IMR-90 (cell line): Measurements from ENCODE around the gene GOLGA3. TPM values are rescaled to one million over a fixed set of nuclear protein-coding genes. Genes with fewer than 3 reads are reported as not detected.

Experiments
- ATAC-seq: fragments of 200-7000 bp; cut with Tn5 transposase; 2 replicates; pipeline ENCODE4 v1.9.1; 2020; ENCODE audit warnings: low read depth, mild to moderate bottlenecking, moderate library complexity
- BruUV-seq: library from RNA; stranded (reverse); fragments of 400-500 nt; replicated peaks from 2 replicates; lab custom pipeline; 2021; lab: Mats Ljungman, UMichigan
- CTCF ChIA-PET: fragments of 300-600 bp; formaldehyde crosslinking; extraction: SDS; loops from one replicate; lab custom pipeline; 2021; ENCODE audit warnings: antibody characterized with exemption; lab: Yijun Ruan, JAX
- POLR2A ChIA-PET: fragments of 300-600 bp; sonication (Branson Sonifier 250); formaldehyde crosslinking; loops from one replicate; lab custom pipeline; 2022; ENCODE audit warnings: antibody characterized with exemption; ENCODE audit not compliant: unreplicated experiment; lab: Charles Lee
- DNase-seq: peaks from one replicate; pipeline ENCODE4 v3.0.0; 2013
- H2AFZ ChIP-seq: replicated peaks from 2 replicates; pipeline ENCODE3; 2013; ENCODE audit warnings: low read length, mild to moderate bottlenecking; ENCODE audit not compliant: poor library complexity
- H2AK5ac ChIP-seq: 2 replicates; pipeline ENCODE4 v1.6.1; 2013; ENCODE audit warnings: low read depth, low read length, inconsistent platforms
- H2AK9ac ChIP-seq: replicated peaks from 2 replicates; pipeline ENCODE3; 2013; ENCODE audit warnings: mild to moderate bottlenecking, low read depth, low read length, moderate library complexity; ENCODE audit not compliant: poor library complexity
- H2BK120ac ChIP-seq: 2 replicates; pipeline ENCODE4 v1.6.1; 2013; ENCODE audit warnings: low read depth, low read length, inconsistent platforms
- H2BK15ac ChIP-seq: 3 replicates; pipeline ENCODE4 v1.6.1; 2013; ENCODE audit warnings: low read depth, low read length, inconsistent platforms
- H2BK20ac ChIP-seq: 2 replicates; pipeline ENCODE4 v1.6.1; 2013; ENCODE audit warnings: low read depth, mild to moderate bottlenecking, inconsistent platforms, low read length, moderate library complexity
- H2BK5ac ChIP-seq: 2 replicates; pipeline ENCODE4 v1.6.1; 2013; ENCODE audit warnings: mild to moderate bottlenecking, low read depth, low read length, inconsistent platforms; ENCODE audit not compliant: poor library complexity, severe bottlenecking
- H3K14ac ChIP-seq: replicated peaks from 2 replicates; pipeline ENCODE4 v1.6.1; 2013; ENCODE audit warnings: low read depth, low read length, inconsistent platforms
- H3K18ac ChIP-seq: 2 replicates; pipeline ENCODE4 v1.6.1; 2013; ENCODE audit warnings: low read depth, low read length, control low read depth
- H3K23ac ChIP-seq: 2 replicates; pipeline ENCODE4 v1.6.1; 2013; ENCODE audit warnings: low read depth, low read length, inconsistent platforms
- H3K27ac ChIP-seq: 2 replicates; pipeline ENCODE4 v1.5.1; 2013; ENCODE audit warnings: mild to moderate bottlenecking, control low read depth, low read length; ENCODE audit not compliant: insufficient read depth
- H3K27me3 ChIP-seq: 2 replicates; pipeline ENCODE4 v1.6.1; 2013; ENCODE audit warnings: low read length; ENCODE audit not compliant: control insufficient read depth, insufficient read depth
- H3K36me3 ChIP-seq: 2 replicates; pipeline ENCODE4 v1.6.1; 2013; ENCODE audit warnings: low read length, mixed read lengths; ENCODE audit not compliant: control insufficient read depth, insufficient read depth
- H3K4ac ChIP-seq: 2 replicates; pipeline ENCODE4 v1.6.1; 2013; ENCODE audit warnings: low read depth, low read length, inconsistent platforms
- H3K4me1 ChIP-seq: 2 replicates; pipeline ENCODE4 v1.6.1; 2013; ENCODE audit warnings: low read length, mixed read lengths; ENCODE audit not compliant: control insufficient read depth, insufficient read depth
- H3K4me2 ChIP-seq: 2 replicates; pipeline ENCODE4 v1.6.1; 2013; ENCODE audit warnings: low read depth, mild to moderate bottlenecking, control low read depth, low read length, moderate library complexity
- H3K4me3 ChIP-seq: 2 replicates; pipeline ENCODE4 v1.5.1; 2013; ENCODE audit warnings: low read depth, mild to moderate bottlenecking, control low read depth, low read length, moderate library complexity; ENCODE audit not compliant: insufficient read depth
- H3K56ac ChIP-seq: 2 replicates; pipeline ENCODE4 v1.6.1; 2013; ENCODE audit warnings: low read length, inconsistent platforms; ENCODE audit not compliant: insufficient read depth; ENCODE audit errors: extremely low read depth
- H3K79me1 ChIP-seq, 2 experiments: 2 replicates each; pipeline ENCODE4 v1.6.1; 2013; ENCODE audit warnings: low read length in 2 of 2, inconsistent platforms in 1 of 2, low read depth in 1 of 2
- H3K9ac ChIP-seq: 2 replicates; pipeline ENCODE4 v1.6.1; 2013; ENCODE audit warnings: low read depth, low read length, control low read depth
- H3K9me1 ChIP-seq: 2 replicates; pipeline ENCODE4 v1.6.1; 2013; ENCODE audit warnings: low read length, inconsistent platforms; ENCODE audit not compliant: insufficient read depth
- H3K9me3 ChIP-seq: 2 replicates; pipeline ENCODE4 v1.6.1; 2013; ENCODE audit warnings: low read length; ENCODE audit not compliant: control insufficient read depth, insufficient read depth
- H4K20me1 ChIP-seq: 2 replicates; pipeline ENCODE4 v1.6.1; 2013; ENCODE audit warnings: low read length, inconsistent platforms; ENCODE audit not compliant: insufficient read depth
- H4K5ac ChIP-seq: 2 replicates; pipeline ENCODE4 v1.6.1; 2013; ENCODE audit warnings: mild to moderate bottlenecking, low read depth, low read length, control low read depth
- H4K8ac ChIP-seq, 2 experiments: 2 replicates each; pipeline ENCODE4 v1.6.1; 2013; ENCODE audit warnings: low read depth in 2 of 2, low read length in 2 of 2, control low read depth in 1 of 2, inconsistent platforms in 1 of 2
- H4K91ac ChIP-seq: 2 replicates; pipeline ENCODE4 v1.6.1; 2013; ENCODE audit warnings: low read depth, low read length, inconsistent platforms; ENCODE audit not compliant: insufficient read depth
- CEBPB ChIP-seq: IDR thresholded peaks from 2 replicates; pipeline ENCODE4 v1.6.1; 2012; ENCODE audit warnings: low read depth, low read length, improper control_type of control experiment
- FOS ChIP-seq: fragments of 150-350 bp; IDR thresholded peaks from 2 replicates; pipeline ENCODE4 v1.6.1; 2016; ENCODE audit warnings: low read depth, low read length
- MAZ ChIP-seq: IDR thresholded peaks from 2 replicates; pipeline ENCODE4 v1.6.1; 2012; ENCODE audit warnings: low read depth, mild to moderate bottlenecking, low read length, improper control_type of control experiment, moderate library complexity, borderline replicate concordance
- NFE2L2 ChIP-seq: fragments of 150-350 bp; IDR thresholded peaks from 2 replicates; pipeline ENCODE4 v1.6.1; 2016; ENCODE audit warnings: low read depth, mild to moderate bottlenecking, low read length
- RCOR1 ChIP-seq: IDR thresholded peaks from 2 replicates; pipeline ENCODE4 v1.6.1; 2012; ENCODE audit warnings: mild to moderate bottlenecking, low read length, improper control_type of control experiment; ENCODE audit not compliant: insufficient replicate concordance
- RFX5 ChIP-seq: IDR thresholded peaks from 2 replicates; pipeline ENCODE4 v1.8.0; 2012; ENCODE audit warnings: low read depth, mild to moderate bottlenecking, low read length, moderate library complexity
- SMC3 ChIP-seq: fragments of 150-350 bp; IDR thresholded peaks from 2 replicates; pipeline ENCODE4 v1.6.1; 2016; ENCODE audit warnings: low read depth, mild to moderate bottlenecking, antibody characterized with exemption, low read length, moderate library complexity
- WGBS, 2 experiments: methylation state at CpG; one replicate each; pipeline versions ENCODE4 v1.1.5 to v1.1.7; 2013; ENCODE audit warnings: missing lambda C conversion rate in 2 of 2; ENCODE audit not compliant: insufficient read length in 1 of 2; ENCODE audit errors: extremely low coverage in 2 of 2; 5-methylcytosine and 5-hydroxymethylcytosine counted together
- dilution Hi-C: fragments of 300-500 bp; cut with HindIII; formaldehyde crosslinking; loops from one replicate; pipeline ENCODE4 v1.14.3; 2018; ENCODE audit warnings: low sequenced_read_pairs; ENCODE audit not compliant: unreplicated experiment
- in situ Hi-C: fragments of 300-500 bp; cut with MboI; formaldehyde crosslinking; loops from 3 replicates; pipeline ENCODE4 v1.14.3; 2019; ENCODE audit warnings: low sequenced_read_pairs, inconsistent platforms, mixed read lengths
- intact Hi-C: fragments of 100-400 bp; cut with micrococcal nuclease; formaldehyde crosslinking; loops from 2 replicates; pipeline ENCODE4 v1.10.0; 2022
- polyA plus RNA-seq, 3 experiments: library from polyadenylated mRNA; depleted of rRNA; stranded (reverse); fragments of >200 nt; gene quantifications; 2 replicates each; pipeline ENCODE4 v1.2.3, GENCODE V29; 2012; ENCODE audit warnings: low replicate concordance in 1 of 3
- total RNA-seq: library from RNA; depleted of rRNA; stranded (reverse); fragments of >200 nt; gene quantifications from 2 replicates; pipeline ENCODE4 v1.2.3, GENCODE V29; 2012

Gene GOLGA3
- total and polyA plus RNA-seq, 2 of the 4 experiments (the other 2 are of a cell fraction), result 39.6 to 99.8 TPM

- TF ChIP-seq RFX5, result no peak
Observed at GRCh38 chr12:132853285-132854092, 24.8 kb upstream of the GOLGA3 start (continued).

DNA sequence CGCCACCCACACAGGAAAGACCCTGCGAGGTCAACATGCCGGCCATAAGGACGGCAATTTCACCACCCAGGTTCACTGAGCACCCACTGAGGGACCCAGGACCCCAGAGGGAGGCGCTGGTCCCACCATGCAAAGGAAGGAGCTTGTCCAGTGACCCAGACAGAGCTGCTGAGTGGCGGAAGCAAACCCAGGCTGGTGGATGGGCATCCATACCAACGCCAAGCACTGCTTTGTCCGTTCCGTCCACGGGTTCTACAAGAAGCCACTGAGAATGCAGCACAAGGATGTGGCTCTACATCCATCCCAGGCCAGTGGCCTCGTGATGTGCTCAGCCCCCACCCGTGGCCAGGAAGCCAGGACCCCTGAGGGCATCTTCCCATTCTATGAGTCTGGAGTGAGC lies 23.8 kb upstream of the GOLGA3 start:
- H4K20me1 ChIP-seq, result no peaks in the 10 kb centered on the region
- 97% methylated on average over 5 of the region's 12 CpGs; no CpG with 5 or more reads in 1 of the 2 experiments for WGBS, 2 experiments
- dilution Hi-C loops (no loop called here), in situ Hi-C loops (no loop called here), intact Hi-C loops (no loop called here)
- H3K9me3 ChIP-seq, result no peaks in the 10 kb centered on the region
- H2BK120ac ChIP-seq, result no peak overlapping the region
- H3K36me3 ChIP-seq, result peaks cover 72% of the 10 kb centered on the region
- H3K79me1 ChIP-seq, result no peaks in the 10 kb centered on the region; a peak in 2 of 4 replicates
- H3K27me3 ChIP-seq, result no peaks in the 10 kb centered on the region
- H4K8ac ChIP-seq, result no peak overlapping the region
- no peak overlapping the region for H2BK20ac ChIP-seq
- no peaks in the 10 kb centered on the region for H3K4me1 ChIP-seq
- H3K56ac ChIP-seq, result no peak overlapping the region
- ATAC-seq, result no peak
- CTCF ChIA-PET, result no interaction called here
- TF ChIP-seq SMC3, result no peak
- no peak for TF ChIP-seq FOS
- TF ChIP-seq MAZ, result no peak
- no peak for TF ChIP-seq RCOR1
- TF ChIP-seq NFE2L2, result no peak
- TF ChIP-seq CEBPB, result no peak
- no peak overlapping the region for H3K4me2 ChIP-seq
- BruUV-seq, result no TSS peak
- no peaks in the 10 kb centered on the region; the same call in 1 of the 2 replicates for H3K9me1 ChIP-seq
- DNase-seq, result no peak
- H3K9ac ChIP-seq, result no peak overlapping the region
- POLR2A ChIA-PET, result no interaction called here
- no peak overlapping the region for H2BK5ac ChIP-seq
- no peak overlapping the region for H4K91ac ChIP-seq
- no peak overlapping the region for H2AK5ac ChIP-seq
- no peak overlapping the region for H3K18ac ChIP-seq
- no peak overlapping the region for H3K23ac ChIP-seq
- H3K14ac ChIP-seq, result no peak overlapping the region
- H3K27ac ChIP-seq, result no peak overlapping the region
- peak overlapping the region; percentile 55 for H2AK9ac ChIP-seq
- no peak overlapping the region for H3K4me3 ChIP-seq
- H2BK15ac ChIP-seq, result no peak overlapping the region
- no peak overlapping the region for H3K4ac ChIP-seq
- H2AFZ ChIP-seq, result peak overlapping the region; percentile 21
- no peak overlapping the region for H4K5ac ChIP-seq
